Endodermal cell (in vitro differentiated cells): ENCODE measurements around the gene ADPRS. TPM values are rescaled to one million over a fixed set of nuclear protein-coding genes. Genes with fewer than 3 reads are reported as not detected.

Experiments used
- DNase-seq: peaks from one replicate; pipeline ENCODE4 v3.0.0-alpha.2; 2017
- H3K27ac ChIP-seq: 2 replicates; pipeline ENCODE4 v1.5.1; 2013; ENCODE audit warnings: mild to moderate bottlenecking, low read depth, low read length, moderate library complexity
- H3K27me3 ChIP-seq: 2 replicates; pipeline ENCODE4 v1.6.1; 2013; ENCODE audit warnings: mild to moderate bottlenecking, low read length, moderate library complexity; ENCODE audit not compliant: insufficient read depth, control insufficient read depth, poor library complexity, severe bottlenecking
- H3K36me3 ChIP-seq: 2 replicates; pipeline ENCODE4 v1.7.0; 2013; ENCODE audit warnings: mild to moderate bottlenecking, low read length, moderate library complexity; ENCODE audit not compliant: control insufficient read depth, insufficient read depth
- H3K4me1 ChIP-seq: one replicate; pipeline ENCODE4 v1.7.0; 2013; ENCODE audit warnings: low read length; ENCODE audit not compliant: control insufficient read depth, insufficient read depth
- H3K4me3 ChIP-seq: 2 replicates; pipeline ENCODE4 v1.5.1; 2013; ENCODE audit warnings: mild to moderate bottlenecking, low read length, moderate library complexity
- H3K9ac ChIP-seq: 2 replicates; pipeline ENCODE4 v1.6.1; 2013; ENCODE audit warnings: mild to moderate bottlenecking, low read length, moderate library complexity; ENCODE audit not compliant: poor library complexity, severe bottlenecking; ENCODE audit errors: extremely low read depth
- H3K9me3 ChIP-seq: 2 replicates; pipeline ENCODE4 v1.6.1; 2013; ENCODE audit warnings: mild to moderate bottlenecking, low read length, moderate library complexity; ENCODE audit not compliant: control insufficient read depth
- H3K27ac Mint-ChIP-seq: 2 replicates; pipeline ENCODE4 v1.8.0; 2020; ENCODE audit warnings: mixed read lengths
- H3K27me3 Mint-ChIP-seq: 2 replicates; pipeline ENCODE4 v1.8.0; 2021; ENCODE audit warnings: mild to moderate bottlenecking, mixed read lengths; ENCODE audit not compliant: insufficient read depth
- H3K36me3 Mint-ChIP-seq: 2 replicates; pipeline ENCODE4 v1.8.0; 2020; ENCODE audit warnings: low read depth, mixed read lengths
- H3K4me1 Mint-ChIP-seq: 2 replicates; pipeline ENCODE4 v1.8.0; 2020; ENCODE audit warnings: mixed read lengths
- H3K4me3 Mint-ChIP-seq: 2 replicates; pipeline ENCODE4 v1.8.0; 2020; ENCODE audit warnings: mild to moderate bottlenecking, moderate library complexity, mixed read lengths
- H3K9me3 Mint-ChIP-seq: 2 replicates; pipeline ENCODE4 v1.8.0; 2020; ENCODE audit warnings: mild to moderate bottlenecking, mixed read lengths
- WGBS, 2 experiments: methylation state at CpG; one replicate each; pipeline versions ENCODE4 v1.1.5 to v1.1.7; 2013; ENCODE audit warnings: missing lambda C conversion rate in 2 of 2, mixed read lengths in 1 of 2; ENCODE audit not compliant: insufficient coverage in 1 of 2, insufficient read length in 1 of 2; 5-methylcytosine and 5-hydroxymethylcytosine counted together
- total RNA-seq, 2 donors: library from RNA; stranded (reverse); fragmentation: NEBNext Ultra II Directional in 1 of 2; extraction: Animal tissue kit (Norgen Biotek cat#: 25700) in 1 of 2; gene quantifications; 2 replicates in 1 of 2; 3 replicates in 1 of 2; pipeline ENCODE4 v1.2.1, GENCODE V29; 2021
- TF ChIP-seq, protein P1 (sequence below): fragments of 200-600 bp; sonication (generic); conservative IDR thresholded peaks from 2 replicates; pipeline ENCODE4 v1.5.0; 2021; ENCODE audit warnings: antibody characterized with exemption, mild to moderate bottlenecking

Gene ADPRS
- total RNA-seq, 2 donors from 2014 or later: 22.1 to 25.3 TPM

DNA sequence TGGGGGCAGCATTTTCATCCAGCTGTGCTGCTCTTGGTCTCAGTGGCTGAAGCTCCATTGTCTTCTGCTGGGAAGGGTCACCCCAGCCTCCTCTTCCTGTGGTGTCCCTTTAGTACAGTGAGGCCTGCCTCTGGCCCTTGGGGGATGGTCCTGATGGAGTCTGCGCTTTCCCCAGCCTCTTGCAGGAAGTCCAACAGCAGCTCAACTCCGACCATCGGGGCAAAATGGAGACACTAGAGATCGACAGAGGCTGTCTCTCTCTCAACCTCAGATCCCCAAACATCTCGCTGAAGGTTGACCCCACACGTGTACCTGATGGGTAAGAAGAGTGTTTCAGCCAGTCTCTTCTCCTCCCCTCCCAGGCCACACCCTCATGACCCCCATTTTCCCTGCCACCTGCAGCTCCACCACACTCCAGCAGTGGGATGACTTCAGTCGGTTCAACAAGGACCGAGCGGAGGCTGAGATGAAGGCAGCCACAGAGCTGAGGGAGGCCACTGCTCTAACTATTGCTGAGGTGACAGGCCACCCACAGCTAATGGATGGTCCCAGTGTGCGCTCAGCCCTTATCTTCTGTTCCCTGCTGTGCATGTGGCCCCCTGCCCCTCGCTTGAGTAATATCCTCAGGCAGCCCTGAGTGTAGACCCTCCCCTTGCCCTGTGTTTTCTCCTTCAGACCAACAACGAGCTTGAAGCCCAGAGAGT, 2.0 kb upstream of the ADPRS start:
- Histone ChIP-seq H3K27me3 (no peaks in the 10 kb centered on the region), H3K27ac (no peak overlapping the region), H3K9me3 (no peaks in the 10 kb centered on the region), H3K36me3 (peaks cover 14% of the 10 kb centered on the region), H3K9ac (no peak overlapping the region), H3K4me1 (no peaks in the 10 kb centered on the region), H3K4me3 (no peak overlapping the region)
- Mint-ChIP-seq H3K27ac (no peak overlapping the region), H3K9me3 (no peaks in the 10 kb centered on the region), H3K4me3 (no peak overlapping the region), H3K4me1 (peaks cover 11% of the 10 kb centered on the region), H3K27me3 (peaks cover 13% of the 10 kb centered on the region), H3K36me3 (peaks cover 6% of the 10 kb centered on the region)
- TF ChIP-seq, protein P1, sequence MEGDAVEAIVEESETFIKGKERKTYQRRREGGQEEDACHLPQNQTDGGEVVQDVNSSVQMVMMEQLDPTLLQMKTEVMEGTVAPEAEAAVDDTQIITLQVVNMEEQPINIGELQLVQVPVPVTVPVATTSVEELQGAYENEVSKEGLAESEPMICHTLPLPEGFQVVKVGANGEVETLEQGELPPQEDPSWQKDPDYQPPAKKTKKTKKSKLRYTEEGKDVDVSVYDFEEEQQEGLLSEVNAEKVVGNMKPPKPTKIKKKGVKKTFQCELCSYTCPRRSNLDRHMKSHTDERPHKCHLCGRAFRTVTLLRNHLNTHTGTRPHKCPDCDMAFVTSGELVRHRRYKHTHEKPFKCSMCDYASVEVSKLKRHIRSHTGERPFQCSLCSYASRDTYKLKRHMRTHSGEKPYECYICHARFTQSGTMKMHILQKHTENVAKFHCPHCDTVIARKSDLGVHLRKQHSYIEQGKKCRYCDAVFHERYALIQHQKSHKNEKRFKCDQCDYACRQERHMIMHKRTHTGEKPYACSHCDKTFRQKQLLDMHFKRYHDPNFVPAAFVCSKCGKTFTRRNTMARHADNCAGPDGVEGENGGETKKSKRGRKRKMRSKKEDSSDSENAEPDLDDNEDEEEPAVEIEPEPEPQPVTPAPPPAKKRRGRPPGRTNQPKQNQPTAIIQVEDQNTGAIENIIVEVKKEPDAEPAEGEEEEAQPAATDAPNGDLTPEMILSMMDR: no peak
- DNase-seq: no peak
- WGBS, 2 experiments: 85 to 96% methylated on average over 9 to 12 of the region's 12 CpGs

DNA sequence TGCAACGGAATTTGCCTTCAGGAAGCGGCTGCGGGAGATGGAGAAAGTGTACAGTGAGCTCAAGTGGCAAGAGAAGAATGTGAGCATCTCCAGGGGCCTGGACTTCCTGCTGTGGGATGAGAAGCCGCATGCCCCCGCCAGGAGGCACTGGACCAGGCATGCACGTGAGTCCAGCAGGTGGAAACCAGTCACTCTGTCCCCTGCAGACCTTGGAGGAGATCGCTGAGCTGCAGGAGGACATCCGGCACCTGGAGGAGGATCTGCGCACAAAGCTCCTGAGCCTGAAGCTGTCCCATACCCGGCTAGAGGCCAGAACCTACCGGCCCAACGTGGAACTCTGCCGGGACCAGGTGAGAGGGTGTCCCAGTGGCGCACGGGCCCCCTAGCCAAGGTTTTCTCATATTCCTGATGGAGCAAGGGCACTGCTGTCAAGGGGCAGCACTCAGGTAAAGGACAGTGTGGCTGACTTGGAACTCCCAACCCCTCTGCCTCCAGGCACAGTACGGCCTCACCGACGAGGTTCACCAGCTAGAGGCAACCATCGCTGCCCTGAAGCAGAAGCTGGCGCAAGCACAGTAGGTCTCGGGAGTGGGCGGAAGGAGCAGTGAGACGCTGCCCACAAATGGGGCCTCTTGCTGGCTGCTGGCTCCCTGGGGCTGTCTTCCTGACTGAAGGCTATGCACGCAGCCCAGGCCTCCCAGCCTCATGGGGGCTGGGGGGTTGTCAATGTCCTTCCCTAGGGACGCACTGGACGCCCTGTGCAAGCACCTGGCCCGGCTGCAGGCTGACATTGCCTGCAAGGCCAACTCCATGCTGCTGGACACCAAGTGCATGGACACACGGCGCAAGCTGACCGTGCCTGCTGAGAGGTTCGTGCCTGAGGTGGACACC, 1.2 kb upstream of the ADPRS start:
- TF ChIP-seq, protein P1: peak; percentile 27
- H3K4me3 Mint-ChIP-seq: no peak overlapping the region
- Histone ChIP-seq H3K4me3 (no peak overlapping the region), H3K9ac (no peak overlapping the region), H3K36me3 (peaks cover 22% of the 10 kb centered on the region), H3K4me1 (no peaks in the 10 kb centered on the region), H3K9me3 (no peaks in the 10 kb centered on the region), H3K27me3 (no peaks in the 10 kb centered on the region), H3K27ac (no peak overlapping the region)
- H3K27me3 Mint-ChIP-seq: peaks cover 9% of the 10 kb centered on the region
- no peak overlapping the region for H3K27ac Mint-ChIP-seq
- peaks cover 10% of the 10 kb centered on the region for H3K36me3 Mint-ChIP-seq
- no peaks in the 10 kb centered on the region for H3K9me3 Mint-ChIP-seq
- peak; percentile 58 for DNase-seq
- peaks cover 11% of the 10 kb centered on the region for H3K4me1 Mint-ChIP-seq
- 91 to 93% methylated on average over 20 to 31 of the region's 31 CpGs for WGBS, 2 experiments

DNA sequence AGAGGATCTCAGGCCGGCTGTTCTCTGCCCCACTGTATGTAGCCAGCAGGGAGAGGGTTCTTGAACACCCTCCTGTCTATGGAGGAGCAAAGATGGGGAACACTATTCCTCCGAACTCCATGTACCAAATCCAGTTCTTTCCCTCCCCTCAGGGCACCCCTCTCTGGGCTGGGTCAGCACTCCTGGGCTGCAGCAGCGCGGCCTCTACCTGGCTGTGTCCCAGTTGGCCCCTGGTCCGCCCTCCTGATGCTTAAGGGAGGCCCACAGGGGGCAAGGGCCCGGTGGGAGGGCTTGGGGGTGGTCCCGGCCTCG, 471 bp upstream of the ADPRS start:
- Mint-ChIP-seq H3K9me3 (no peaks in the 10 kb centered on the region), H3K27me3 (peaks cover 8% of the 10 kb centered on the region), H3K4me1 (peaks cover 11% of the 10 kb centered on the region), H3K36me3 (peaks cover 16% of the 10 kb centered on the region), H3K27ac (no peak overlapping the region), H3K4me3 (peak overlapping the region; percentile 72)
- Histone ChIP-seq H3K9me3 (no peaks in the 10 kb centered on the region), H3K27me3 (no peaks in the 10 kb centered on the region), H3K9ac (no peak overlapping the region), H3K4me1 (no peaks in the 10 kb centered on the region), H3K27ac (no peak overlapping the region), H3K4me3 (peak overlapping the region; percentile 90), H3K36me3 (peaks cover 29% of the 10 kb centered on the region)
- WGBS, 2 experiments: 50 to 57% methylated on average over 2 to 8 of the region's 8 CpGs
- TF ChIP-seq, protein P1: no peak
- DNase-seq: no peak
